ENCODE results near the gene ADK.
"Not testable (repeated sequence)": the region's sequence is repeated elsewhere in the genome, so short reads cannot be mapped to it uniquely, and the experiment has no call there.

The ADK gene

DNA sequence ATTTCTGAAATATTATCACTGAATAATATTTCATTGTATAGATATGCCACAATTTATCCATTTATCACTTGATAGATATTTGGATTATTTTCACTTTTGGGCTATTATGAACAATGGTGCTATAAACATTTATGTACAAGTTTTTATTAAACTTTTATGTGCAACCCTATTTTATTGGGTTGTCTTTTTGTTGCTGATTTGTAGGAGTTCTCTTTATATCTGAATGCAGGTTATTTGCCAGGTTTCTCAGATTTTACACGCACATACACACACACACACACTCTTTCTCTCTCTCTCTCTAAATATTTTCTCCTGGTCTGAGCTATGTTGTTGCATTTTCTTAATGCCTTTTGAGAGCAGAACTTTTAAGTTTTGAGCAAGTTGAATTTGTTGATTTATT, 36.2 kb downstream of the ADK start:
- no peak for DNase-seq

DNA sequence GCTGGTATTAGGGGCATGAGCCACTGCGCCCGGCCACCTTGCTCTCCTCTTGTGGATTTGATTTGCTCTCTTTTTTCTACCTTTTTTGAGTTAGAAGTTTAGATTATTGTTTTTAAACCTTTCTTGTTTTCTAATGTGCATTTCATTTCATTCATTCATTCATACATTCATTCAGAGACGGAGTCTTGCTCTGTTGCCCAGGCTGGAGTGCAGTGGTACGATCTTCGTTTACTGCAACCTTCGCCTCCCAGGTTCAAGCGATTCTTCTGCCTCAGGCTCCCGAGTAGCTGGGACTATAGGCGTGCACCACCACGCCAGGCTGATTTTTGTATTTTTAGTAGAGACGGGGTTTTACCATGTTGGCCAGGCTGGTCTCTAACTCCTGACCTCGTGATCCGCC, 37.6 kb downstream of the ADK start:
- DNase-seq: not testable (repeated sequence)

DNA sequence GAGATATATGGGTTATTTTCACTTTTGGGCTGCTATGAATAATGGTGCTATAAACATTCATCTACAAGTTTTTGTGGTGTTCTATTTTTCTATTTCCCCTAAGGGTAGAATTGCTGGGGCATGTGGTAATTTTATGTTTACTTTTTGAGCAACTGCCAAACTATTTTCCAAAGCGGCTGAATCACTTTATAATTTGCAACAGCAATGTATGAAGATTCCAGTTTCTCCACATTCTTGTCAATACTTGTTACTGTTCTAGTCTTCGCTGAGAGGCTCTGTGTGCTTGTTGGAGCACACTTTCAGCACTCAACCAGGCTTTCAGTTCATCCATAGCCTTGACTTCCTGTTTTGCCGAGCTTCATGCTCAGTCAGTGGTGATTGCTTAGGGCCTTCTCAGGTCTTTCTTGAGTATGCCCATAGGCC, 39.0 kb downstream of the ADK start:
- DNase-seq: peak; percentile 84

DNA sequence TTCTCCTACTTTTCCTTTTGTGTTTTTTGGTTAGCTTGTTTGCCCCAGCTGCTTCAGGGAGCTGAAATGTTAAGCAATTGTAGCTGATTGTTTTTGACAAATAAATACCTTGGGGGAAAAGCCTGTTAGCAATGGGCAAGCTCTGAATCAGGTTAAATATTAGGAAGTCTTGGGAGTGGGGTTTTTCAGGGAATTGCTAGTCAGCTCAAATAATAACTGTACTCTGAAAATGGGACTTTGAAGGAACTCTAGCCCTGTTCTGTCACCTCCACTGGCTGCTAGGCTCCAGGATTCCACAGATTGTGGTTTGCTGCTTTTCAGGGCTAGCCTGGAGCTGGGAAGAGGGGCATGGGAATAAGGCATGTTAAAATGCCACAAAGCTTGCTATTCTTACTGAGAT, 39.5 kb downstream of the ADK start:
- no peak for DNase-seq

DNA sequence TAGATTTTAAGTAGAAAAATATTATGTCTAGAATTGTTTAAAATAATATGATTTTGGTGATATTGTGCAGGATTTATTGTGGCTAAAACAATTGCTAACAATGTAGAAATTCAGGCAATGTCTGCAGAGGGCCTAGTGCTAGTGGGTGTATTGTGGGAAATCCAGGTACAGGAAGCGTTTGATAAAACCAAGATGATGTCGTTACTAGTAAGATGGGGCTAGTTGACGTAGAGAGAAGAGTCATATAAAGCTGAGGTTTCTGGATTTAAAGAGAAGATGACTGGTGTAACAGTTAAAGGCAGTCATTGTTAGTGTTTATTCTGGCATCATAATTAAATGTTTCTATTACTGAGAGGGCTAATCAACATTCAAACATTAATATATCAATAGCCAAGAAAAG, 43.5 kb downstream of the ADK start:
- DNase-seq: peak; percentile 42

DNA sequence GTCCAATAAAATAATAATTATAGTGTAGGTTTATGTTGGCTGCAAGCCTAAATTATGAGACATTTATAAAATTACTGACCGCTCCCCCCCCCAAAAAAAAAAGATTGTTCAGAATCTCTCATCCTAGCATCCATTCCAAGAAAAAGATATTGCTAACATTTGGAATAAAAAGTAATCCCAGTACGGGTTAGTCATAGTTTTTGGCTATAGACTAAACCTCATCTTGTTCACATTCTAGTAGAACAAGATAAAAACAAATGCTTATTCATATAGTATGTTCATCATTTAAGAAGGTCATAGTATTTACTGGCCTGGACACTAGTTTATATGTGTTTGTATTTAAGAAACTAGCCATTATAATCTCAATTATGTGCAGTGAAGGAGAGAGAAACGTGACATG, 44.0 kb downstream of the ADK start:
- DNase-seq: no peak

DNA sequence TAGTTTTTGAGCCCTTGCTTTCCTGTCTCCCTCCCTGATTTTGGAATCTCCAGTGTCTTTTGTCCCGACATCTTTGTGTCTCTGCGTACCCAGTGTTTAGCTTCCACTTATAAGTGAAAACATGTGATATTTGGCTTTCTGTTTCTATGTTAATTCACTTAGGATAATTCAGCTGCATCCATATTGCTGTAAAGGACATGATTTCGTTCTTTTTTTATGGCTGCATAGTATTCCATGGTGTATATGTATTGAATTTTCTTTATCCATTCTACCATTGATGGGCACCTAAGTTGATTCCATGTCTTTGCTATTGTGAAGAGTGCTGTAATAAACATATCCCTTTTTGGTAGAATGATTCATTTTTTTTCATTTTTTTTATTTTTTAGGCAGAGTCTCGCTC, 48.3 kb downstream of the ADK start:
- no peak for DNase-seq

DNA sequence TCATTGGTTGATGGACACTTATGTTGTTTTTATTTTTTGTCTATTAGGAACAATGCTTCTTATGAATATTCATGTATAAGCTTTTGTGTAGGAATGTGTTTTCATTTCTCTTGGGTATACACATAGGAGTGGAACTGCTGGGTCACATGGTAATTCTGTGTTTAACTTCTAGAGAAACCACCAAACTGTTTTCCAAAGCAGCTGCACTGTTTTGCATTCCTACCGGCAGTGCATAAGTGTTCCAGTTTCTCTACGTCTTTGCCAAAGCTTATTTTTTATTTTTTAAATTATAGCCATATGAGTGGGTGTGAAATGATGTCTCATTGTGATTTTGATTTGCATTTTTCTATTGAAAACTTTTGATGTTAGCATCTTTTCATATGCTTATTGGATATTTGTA, 51.3 kb downstream of the ADK start:
- DNase-seq: no peak

DNA sequence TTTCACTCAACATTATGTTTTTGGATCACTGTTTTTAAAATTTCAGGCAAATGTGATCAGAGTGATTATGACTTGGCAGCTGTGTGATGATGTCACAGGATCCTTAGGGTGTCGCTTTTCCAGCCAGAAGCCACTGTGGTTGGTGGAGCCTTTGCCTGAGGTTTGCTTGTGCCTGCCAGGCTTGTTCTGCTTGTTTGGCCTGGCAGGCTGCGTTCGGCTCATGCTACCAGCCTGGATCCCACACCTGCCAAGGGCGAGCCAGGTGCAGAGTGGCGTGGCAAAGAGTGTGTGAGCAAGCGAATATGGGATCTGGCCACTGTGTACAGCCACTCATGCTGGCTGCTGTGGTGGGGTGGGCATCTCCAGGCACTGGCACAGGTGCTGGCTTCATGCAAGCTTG, 55.7 kb downstream of the ADK start:
- no peak for DNase-seq

DNA sequence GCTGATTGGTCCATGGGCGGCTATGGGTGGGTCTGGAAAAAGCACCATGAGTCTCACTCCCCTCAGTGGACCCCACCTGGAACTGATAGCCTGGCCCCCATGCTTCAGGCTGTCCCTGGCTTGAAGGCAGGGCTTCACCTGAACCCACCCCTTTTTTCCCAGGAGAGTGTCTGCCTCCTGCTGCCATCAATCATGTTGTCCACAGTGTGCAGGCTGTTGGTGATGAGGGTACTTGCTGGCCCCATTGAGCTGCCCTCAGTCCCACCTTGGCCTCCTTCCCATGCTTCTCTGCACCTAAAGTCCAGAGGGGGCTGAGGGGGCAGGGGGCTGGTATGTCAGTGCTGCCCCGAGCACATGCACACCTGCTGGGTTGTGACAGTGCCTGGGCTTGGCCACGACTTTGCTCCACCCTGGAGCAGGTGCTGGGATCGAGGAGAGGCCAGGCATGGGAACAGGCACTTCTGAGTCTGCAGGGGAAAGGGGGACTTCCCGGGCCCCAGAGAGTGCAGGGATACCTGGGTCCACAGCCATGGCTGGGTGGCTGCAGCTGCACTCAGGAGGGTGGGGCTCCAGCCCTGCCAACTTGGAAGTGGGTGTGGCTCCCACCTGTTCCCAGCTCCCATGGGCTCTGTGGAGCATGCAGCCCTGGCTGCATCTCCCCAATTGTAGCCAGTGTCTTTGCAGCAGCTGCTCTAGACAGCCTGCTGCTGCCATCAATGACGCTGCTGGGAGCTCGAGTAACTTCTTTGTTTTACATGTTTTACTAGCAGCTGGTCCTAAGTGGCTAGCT, 56.9 kb downstream of the ADK start:
- DNase-seq: no peak

DNA sequence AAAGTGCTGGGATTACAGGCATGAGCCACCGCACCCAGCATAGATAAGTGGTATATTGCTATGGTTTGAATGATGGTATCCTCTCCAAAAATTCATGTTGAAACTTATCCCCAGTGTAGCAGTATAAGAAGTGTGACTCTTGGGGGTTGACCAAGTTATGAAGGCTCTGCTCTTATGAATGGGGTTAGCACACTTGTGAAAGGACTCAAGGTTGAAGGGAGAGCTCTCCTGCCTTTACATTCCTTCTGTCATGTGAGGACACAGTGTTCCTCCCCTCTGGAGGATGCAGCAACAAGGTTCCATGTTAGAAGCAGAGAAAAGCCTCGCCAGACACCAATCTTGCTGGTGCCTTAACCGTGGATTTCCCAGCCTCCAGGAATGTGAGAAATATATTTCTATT, 58.0 kb downstream of the ADK start:
- no peak for DNase-seq

DNA sequence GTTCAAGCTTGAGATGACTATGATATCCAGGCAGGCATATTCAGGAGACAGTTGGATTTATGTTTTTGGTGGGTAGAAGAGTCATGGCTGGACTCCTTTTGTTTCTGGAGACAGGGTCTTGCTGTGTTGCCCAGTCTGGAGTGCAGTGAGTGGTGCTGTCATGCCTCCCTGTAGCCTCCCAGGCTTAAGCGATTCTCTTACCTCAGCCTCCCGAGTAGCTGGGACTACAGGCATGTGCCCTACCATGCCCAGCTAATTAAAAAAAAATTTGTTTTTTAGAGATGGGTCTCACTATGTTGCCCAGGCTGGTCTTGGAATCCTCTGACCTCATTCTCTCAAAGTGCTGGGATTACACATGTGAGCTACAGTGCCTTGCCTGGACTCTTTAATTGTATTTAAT, 62.0 kb downstream of the ADK start:
- no peak for DNase-seq

DNA sequence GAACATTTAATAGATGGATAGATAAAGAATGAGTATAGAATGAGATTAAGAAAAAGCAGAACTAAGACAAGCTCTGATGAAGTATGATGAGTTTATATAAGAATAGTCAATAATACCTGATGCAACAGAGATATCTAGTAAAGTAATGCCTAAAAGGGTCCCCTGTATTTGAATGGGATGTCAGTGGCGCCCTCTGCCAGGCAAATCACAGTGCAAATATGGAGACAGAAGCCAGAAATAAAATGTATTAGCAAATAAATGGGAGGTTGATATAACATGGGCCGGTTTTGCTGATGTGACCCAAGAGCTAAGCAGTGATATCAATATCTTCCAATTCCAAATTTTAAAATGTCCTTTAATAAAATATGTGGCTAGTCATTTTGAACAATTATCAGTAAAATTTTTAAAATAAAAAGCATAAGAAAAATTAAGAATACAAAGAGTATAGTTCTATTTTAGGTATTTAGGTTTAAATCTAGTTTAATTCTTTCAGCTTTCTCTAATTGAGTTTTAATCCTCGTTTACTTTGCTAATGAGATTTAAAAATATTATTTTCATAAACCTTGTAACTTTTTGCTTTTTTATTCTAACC, 62.6 kb downstream of the ADK start:
- DNase-seq: no peak

DNA sequence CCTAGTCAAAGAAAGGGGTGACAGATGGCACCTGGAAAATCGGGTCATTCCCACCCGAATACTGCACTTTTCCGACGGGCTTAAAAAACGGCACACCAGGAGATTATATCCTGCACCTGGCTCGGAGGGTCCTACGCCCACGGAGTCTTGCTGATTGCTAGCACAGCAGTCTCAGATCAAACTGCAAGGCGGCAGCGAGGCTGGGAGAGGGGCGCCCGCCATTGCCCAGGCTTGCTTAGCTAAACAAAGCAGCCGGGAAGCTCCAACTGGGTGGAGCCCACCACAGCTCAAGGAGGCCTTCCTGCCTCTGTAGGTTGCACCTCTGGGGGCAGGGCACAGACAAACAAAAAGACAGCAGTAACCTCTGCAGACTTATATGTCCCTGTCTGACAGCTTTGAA, 66.1 kb downstream of the ADK start:
- not testable (repeated sequence) for DNase-seq

DNA sequence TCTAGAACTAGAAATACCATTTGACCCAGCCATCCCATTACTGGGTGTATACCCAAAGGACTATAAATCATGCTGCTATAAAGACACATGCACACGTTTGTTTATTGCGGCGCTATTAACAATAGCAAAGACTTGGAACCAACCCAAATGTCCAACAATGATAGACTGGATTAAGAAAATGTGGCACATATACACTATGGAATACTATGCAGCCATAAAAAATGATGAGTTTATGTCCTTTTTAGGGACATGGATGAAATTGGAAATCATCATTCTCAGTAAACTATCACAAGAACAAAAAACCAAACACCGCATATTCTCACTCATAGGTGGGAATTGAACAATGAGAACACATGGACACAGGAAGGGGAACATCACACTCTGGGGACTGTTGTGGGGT, 71.4 kb downstream of the ADK start:
- not testable (repeated sequence) for DNase-seq

DNA sequence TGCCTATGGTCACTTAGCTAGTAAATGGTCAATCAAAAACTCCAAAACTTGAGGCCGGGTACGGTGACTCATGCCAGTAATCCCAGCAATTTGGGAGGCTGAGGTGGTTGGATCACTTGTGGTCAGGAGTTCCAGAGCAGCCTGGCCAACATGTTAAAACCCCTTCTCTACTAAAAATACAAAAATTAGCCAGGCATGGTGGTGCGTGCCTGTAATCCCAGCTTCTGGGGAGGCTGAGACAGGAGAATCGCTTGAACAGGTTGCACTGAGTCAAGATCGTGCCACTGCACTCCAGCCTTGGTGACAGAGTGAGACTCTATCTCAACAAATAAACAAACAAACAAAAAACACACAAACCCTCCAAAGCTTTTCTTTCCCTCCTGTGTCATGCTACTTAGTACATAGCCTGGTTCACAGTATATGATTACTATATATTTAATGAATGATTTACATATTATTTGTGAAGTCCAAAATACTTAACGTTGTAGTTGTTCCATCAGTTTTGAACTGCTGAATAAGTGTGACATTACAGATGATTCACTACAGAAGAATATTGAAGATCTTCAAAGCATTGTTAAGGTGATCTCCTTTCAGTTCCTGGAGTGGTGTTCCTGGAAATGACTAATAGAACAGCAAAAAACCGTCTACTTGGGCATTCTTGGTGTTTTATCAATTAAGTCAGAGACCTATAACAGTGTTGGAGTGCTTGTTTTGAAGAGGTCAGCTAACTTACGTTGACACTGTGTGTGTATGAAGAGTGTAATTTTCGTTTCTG, 72.9 kb downstream of the ADK start:
- peak; percentile 71 for DNase-seq

DNA sequence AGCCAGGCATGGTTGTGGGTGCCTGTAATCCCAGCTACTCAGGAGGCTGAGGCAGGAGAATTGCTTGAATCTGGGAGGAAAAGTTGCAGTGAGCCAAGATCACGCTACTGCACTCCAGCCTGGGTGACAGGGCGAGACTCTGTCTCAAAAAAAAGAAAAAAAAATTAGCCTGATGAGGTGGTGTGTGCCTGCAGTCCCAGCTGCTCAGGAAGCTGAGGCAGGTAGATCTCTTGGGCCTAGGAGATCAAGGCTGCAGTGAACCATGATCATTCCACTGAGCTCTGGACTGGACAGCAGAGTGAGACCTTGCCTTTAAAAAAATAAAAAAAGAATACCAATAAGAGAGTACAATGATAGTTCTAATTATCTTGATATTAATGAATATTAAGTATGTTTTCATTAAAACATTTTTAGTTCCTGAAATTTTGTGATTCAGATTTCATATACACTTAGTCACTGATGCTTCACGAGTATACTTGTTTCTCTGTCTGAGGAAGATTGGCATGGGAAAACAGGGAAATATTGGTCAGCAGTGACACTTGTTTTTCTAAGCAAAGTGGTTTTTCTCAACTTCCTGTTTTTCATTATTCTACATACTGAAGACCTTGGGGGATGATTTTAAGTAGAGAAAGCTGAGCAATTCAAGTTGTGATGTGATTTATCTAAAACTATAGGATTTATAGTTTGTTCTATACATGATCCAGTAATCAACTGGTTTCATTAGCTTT, 76.8 kb downstream of the ADK start:
- DNase-seq: peak; percentile 28

DNA sequence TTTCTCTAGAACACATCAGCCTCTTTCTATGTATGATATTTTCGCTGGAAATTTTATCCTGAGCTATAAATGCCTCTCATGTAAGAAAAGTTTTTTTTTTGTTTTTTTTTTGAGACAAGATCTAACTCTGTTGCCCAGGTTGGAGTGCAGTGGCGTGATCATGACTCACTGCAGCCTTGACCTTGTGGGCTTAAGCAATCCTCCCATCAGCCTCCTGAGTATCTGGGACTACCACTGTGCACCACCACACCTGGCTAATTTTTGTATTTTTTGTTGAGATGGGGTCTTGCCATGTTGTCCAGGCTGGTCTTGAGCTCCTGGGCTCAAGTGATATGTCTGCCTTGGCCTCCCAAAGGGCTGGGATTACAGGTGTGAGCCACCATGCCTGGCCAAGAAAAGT, 80.4 kb downstream of the ADK start:
- DNase-seq: peak; percentile 57

DNA sequence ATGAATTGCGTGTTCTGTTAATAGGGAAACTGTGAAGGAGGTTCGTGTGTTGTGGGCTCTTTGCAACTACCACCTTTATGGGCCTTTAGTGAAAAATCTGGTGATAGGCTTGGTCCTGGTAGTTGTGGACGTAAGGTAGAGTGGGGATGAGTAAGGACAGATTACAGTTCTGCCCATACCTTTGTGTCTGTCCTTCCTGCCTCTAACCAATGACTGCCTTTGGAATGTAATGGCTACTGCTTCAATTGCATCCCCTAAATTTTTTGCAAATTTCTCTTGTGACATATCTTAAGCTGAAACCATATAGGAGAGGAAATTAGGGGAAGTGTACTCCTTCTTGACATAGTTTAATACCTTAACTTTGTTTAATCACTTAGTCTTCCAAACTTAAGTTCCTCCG, 82.3 kb downstream of the ADK start:
- DNase-seq: no peak

DNA sequence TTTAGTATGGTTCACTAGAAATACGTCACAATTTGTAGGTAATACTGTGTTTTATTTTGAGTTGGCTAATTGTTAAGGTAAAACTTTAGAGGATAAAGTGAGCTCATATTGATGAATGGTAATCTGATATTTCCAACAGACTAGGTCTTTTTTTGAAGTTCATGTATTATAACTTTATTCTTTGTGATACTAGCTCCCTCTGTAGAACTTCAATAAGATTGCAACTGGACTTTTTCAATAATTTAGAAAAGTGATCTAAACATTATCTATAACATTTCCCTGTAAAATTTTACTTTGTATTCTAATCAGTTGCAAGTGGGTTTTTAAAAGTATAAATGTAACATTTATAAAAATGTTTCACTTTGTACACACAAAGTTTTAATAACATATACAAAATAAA, 83.5 kb downstream of the ADK start:
- DNase-seq: no peak

DNA sequence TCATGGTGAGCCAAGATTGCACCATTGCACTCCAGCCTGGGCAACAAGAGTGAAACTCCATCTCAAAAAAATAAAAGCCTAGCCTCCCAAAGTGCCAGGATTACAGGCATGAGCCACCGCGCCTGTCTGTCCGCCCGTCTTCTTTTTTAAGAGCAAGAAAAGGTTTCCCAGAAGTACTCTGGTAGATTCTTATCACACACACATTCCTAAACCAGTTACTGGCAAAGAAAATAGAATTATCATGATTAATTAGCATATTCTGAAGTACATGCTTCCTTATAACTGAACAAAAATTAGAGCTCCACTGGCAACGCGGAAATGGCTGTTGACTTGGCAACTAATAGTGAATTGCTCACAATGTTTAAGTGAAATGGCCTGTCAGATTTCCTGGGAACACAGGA, 87.0 kb downstream of the ADK start:
- DNase-seq: no peak

DNA sequence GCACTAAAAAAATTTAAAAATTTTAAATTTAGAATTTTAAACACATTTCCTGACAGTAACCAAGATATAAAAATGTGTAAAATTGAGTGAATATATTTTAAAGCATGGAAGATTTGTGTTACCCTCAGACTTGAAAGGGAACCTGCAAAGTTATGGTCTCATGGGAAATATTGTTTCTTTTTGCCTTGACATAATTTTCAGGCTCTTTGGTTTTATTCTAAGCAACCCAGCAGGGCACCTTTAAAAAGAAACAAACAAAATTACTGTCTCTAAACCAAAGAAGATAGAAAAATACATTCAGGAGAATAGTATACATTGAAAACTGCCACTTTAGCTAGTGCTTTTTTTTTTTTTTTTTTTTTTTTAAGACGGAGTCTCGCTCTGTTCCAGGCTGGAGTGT, 87.5 kb downstream of the ADK start:
- no peak for DNase-seq

DNA sequence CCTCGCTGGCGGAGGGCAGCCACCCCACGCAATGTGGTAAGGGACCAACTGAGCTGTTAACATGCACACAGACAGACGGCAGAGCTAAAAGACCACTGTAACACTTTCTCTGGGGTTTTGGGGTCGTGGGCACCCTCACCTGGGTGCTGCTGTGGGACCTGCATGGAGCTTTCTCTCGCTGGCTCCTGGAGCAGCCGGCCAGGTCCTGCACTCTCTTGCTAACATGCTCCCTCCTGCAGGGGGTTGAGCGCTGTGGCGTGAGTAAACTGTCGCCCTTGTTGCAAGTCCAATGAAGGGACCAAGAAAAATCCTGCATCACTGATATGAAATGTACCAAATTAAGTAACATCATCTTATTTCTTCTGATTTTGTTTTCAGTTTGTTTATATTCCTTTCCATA, 92.0 kb downstream of the ADK start:
- DNase-seq: no peak

Data from NCI-H226 (cell line).